Activated CD4-positive, alpha-beta T cell treated with anti-CD3 and anti-CD28 coated beads for 36 hours (primary cell): ENCODE measurements around the gene SMARCE1. TPM values are rescaled to one million over a fixed set of nuclear protein-coding genes. Genes with fewer than 3 reads are reported as not detected.

Experiments used
- ATAC-seq: fragments of 200-7000 bp; cut with Tn5 transposase; one replicate; pipeline ENCODE4 v1.10.0; 2021; ENCODE audit warnings: mild to moderate bottlenecking, moderate library complexity
- CTCF ChIA-PET: fragments of 350-600 bp; sonication (Branson Sonifier 250); formaldehyde crosslinking; loops from one replicate; lab custom pipeline; 2021; ENCODE audit warnings: antibody characterized with exemption; lab: Charles Lee
- POLR2A ChIA-PET: fragments of 350-600 bp; sonication (Branson Sonifier 250); formaldehyde crosslinking; loops from one replicate; lab custom pipeline; 2021; ENCODE audit warnings: antibody characterized with exemption, inconsistent platforms; lab: Charles Lee
- DNase-seq: peaks from one replicate; pipeline ENCODE4 v3.0.0-alpha.2; 2020
- H3K27ac Mint-ChIP-seq: one replicate; pipeline ENCODE4 v1.8.0; 2021; ENCODE audit warnings: mixed read lengths
- H3K27me3 Mint-ChIP-seq: one replicate; pipeline ENCODE4 v1.8.0; 2021; ENCODE audit warnings: mixed read lengths
- H3K36me3 Mint-ChIP-seq: one replicate; pipeline ENCODE4 v1.8.0; 2021; ENCODE audit warnings: low read depth, mixed read lengths
- H3K4me1 Mint-ChIP-seq: one replicate; pipeline ENCODE4 v1.8.0; 2021; ENCODE audit warnings: mixed read lengths
- H3K4me3 Mint-ChIP-seq: one replicate; pipeline ENCODE4 v1.8.0; 2021; ENCODE audit warnings: mild to moderate bottlenecking, moderate library complexity, mixed read lengths
- H3K9me3 Mint-ChIP-seq: one replicate; pipeline ENCODE4 v1.8.0; 2021; ENCODE audit warnings: low read depth, mixed read lengths
- intact Hi-C, 2 experiments: fragments of 100-400 bp; cut with DNase I in 1 of 2; cut with micrococcal nuclease in 1 of 2; formaldehyde crosslinking; loops; one replicate each; pipeline versions ENCODE4 v1.14.2 to v1.15.1; 2022 to 2024; cut with DNase I, micrococcal nuclease
- total RNA-seq, 2 experiments: library from RNA; stranded (reverse); gene quantifications; one replicate each; pipeline ENCODE4 v1.2.3, GENCODE V29; 2021

Gene SMARCE1
- total RNA-seq, 2 experiments from 2014 or later, result 99.7 to 122 TPM

DNA sequence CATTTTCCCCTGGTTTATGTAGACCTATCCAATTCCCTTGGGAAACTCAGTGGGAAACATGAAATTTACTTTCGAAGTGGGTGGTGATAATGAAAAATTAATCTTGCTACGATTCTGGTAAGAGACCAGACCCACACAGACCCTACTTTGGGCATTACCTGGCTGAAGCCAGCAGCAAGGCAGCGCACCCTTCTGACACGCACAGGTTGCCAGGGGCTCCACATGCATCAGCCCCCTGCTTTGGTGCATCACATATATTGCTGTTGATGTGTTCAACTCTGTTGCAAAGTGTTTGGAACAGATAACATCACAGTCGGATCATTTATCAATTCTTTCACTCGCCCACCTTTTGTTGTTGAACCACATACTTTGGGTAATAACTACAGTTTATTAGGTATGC lies 26.6 kb downstream of the SMARCE1 start:
- no peak for DNase-seq
- H3K9me3 Mint-ChIP-seq, result no peaks in the 10 kb centered on the region
- ChIA-PET POLR2A (interaction anchor here (0.6 to 2.6 kb wide), 4 partner anchors 11 to 158 kb away, joined by 6 to 11 read pairs (median 8); no protein-coding TSS in a partner anchor), CTCF (interaction anchor here (0.7 to 14.5 kb wide), 10 partner anchors 8 to 181 kb away, joined by 3 to 149 read pairs (median 4); partner anchors contain the start of gene CCR7)
- H3K4me1 Mint-ChIP-seq, result peaks cover 71% of the 10 kb centered on the region
- no peak for ATAC-seq
- H3K27ac Mint-ChIP-seq, result no peak overlapping the region
- no peaks in the 10 kb centered on the region for H3K36me3 Mint-ChIP-seq
- intact Hi-C loops, result loop anchor here (2.0 to 5.0 kb wide), 6 partner anchors 28 to 926 kb away; partner anchors contain the start of genes GJD3 (in 1 of the 2) and IGFBP4 (in 1 of the 2)
- H3K4me3 Mint-ChIP-seq, result no peak overlapping the region
- H3K27me3 Mint-ChIP-seq, result no peaks in the 10 kb centered on the region

DNA sequence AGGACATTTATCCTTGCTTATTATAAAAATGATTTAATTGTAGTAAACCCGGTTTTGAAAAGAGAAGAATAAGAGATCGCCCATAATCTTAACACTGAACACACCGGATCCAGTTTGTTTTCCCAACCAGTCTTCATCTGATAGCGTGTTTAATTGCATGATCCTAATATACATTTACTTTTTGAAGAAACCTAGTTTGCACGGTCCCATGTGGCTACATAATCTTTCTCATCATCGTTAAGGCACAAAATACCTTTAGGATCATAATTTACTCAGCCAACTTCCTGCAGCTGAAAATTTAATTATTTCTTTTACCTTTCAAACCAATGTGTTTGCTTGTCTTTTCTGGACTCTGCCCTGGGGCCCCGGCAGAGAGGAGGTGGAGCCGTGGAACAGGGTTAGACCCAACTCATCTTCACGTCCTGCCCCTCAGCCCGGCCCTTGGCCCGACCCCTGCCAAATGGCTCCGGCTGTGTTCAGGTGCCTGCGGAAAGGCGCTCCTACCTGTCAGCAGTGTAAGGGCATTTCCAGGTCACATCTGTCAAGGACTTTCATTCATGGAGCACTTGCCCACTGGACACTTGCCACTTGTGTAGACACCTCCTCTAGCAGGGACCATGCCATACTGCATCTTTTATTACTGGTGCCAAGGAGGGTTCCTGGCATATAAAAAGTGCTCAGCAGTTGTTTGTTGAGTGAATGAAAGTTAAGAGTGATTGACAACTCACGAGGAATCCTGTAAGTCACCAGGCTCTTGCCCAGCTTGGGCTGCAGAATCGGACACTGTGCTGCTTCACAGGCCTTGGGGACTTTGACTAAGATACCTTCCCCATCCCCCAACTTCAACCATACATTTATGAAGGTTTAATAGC lies 28.6 kb downstream of the SMARCE1 start:
- H3K4me1 Mint-ChIP-seq, result peaks cover 71% of the 10 kb centered on the region
- no peaks in the 10 kb centered on the region for H3K36me3 Mint-ChIP-seq
- H3K9me3 Mint-ChIP-seq, result no peaks in the 10 kb centered on the region
- peak overlapping the region; percentile 79 for H3K27ac Mint-ChIP-seq
- no peak for ATAC-seq
- intact Hi-C loops, result loop anchor here in 1 of 2 experiments (10.0 kb wide), 1 partner anchor 786 kb away; no protein-coding TSS in a partner anchor
- CTCF ChIA-PET, result interaction anchor here (0.6 to 14.5 kb wide), 18 partner anchors 10 to 602 kb away, joined by 3 to 149 read pairs (median 4); partner anchors contain the start of gene CCR7
- POLR2A ChIA-PET, result interaction anchor here (0.6 to 2.6 kb wide), 6 partner anchors 9 to 58 kb away, joined by 3 to 11 read pairs (median 4); no protein-coding TSS in a partner anchor
- DNase-seq, result no peak
- H3K27me3 Mint-ChIP-seq, result no peaks in the 10 kb centered on the region
- H3K4me3 Mint-ChIP-seq, result peak overlapping the region; percentile 67

DNA sequence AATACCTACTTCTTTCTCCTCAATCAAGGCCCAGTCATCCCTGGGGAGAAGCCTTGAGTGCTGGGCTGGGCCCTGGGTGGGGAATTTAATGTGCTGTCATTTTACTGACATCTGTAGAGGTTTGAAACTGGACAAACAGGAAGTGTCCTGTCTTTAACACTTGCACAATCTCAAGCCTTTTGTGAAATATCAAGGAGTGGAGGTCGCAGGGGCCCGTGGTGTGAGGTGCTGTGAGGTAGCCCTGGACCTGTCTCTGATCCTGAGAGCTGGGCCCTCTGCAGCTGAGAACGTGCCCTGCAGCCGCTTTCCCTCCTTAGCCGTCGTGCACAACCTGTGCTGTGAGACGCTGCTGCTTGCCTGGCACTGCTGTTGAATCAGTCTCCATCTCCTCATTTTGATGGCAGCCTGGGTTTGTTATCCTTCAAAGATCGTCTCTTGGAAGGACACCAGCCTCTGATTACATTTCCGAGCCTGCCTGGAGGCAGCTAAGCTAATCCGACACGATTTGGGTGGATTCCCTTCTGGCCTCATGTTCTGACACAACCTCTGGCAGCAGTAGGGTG lies 29.9 kb downstream of the SMARCE1 start:
- H3K27me3 Mint-ChIP-seq, result no peaks in the 10 kb centered on the region
- no peaks in the 10 kb centered on the region for H3K9me3 Mint-ChIP-seq
- H3K4me3 Mint-ChIP-seq, result no peak overlapping the region
- no peak for DNase-seq
- H3K36me3 Mint-ChIP-seq, result no peaks in the 10 kb centered on the region
- peak overlapping the region; percentile 40 for H3K27ac Mint-ChIP-seq
- POLR2A ChIA-PET, result no interaction called here
- intact Hi-C loops, result loop anchor here in 1 of 2 experiments (10.0 kb wide), 1 partner anchor 787 kb away; no protein-coding TSS in a partner anchor
- ATAC-seq, result no peak
- CTCF ChIA-PET, result interaction anchor here (0.7 to 14.5 kb wide), 5 partner anchors 20 to 96 kb away, joined by 3 to 149 read pairs (median 3); partner anchors contain the start of genes CCR7 and SMARCE1
- peaks cover 74% of the 10 kb centered on the region for H3K4me1 Mint-ChIP-seq

DNA sequence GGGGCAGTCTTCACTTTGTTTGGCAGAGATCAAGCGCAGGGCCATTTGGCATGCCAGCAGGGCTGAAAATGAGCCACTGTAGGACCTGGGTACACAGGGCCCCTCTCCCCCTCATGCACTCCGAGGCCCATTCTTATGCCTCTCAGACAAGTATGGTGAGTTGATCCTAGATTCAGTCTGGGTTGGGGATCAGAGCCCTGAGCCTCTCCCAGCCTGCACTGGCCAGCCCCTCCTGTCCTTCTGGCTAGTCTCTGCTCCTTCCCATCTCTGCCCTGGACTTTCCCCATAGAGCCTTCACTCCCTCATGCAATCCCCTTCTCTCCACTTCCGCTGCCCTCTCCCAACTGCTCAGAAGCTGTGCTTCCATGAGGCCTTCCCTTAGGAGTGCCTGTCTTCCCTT lies 31.0 kb downstream of the SMARCE1 start:
- DNase-seq (no peak), ATAC-seq (no peak)
- POLR2A ChIA-PET, result interaction anchor here (0.7 to 4.5 kb wide), 2 partner anchors 13 to 79 kb away, joined by 3 to 40 read pairs; no protein-coding TSS in a partner anchor
- H3K4me1 Mint-ChIP-seq, result peaks cover 73% of the 10 kb centered on the region
- H3K4me3 Mint-ChIP-seq, result no peak overlapping the region
- intact Hi-C loops, result loop anchor here in 1 of 2 experiments (10.0 kb wide), 1 partner anchor 788 kb away; no protein-coding TSS in a partner anchor
- CTCF ChIA-PET, result interaction anchor here (0.6 to 14.5 kb wide), 4 partner anchors 16 to 55 kb away, joined by 3 to 149 read pairs (median 4); partner anchors contain the start of gene CCR7
- H3K36me3 Mint-ChIP-seq, result no peaks in the 10 kb centered on the region
- no peaks in the 10 kb centered on the region for H3K9me3 Mint-ChIP-seq
- H3K27ac Mint-ChIP-seq, result peak overlapping the region; percentile 17
- no peaks in the 10 kb centered on the region for H3K27me3 Mint-ChIP-seq

DNA sequence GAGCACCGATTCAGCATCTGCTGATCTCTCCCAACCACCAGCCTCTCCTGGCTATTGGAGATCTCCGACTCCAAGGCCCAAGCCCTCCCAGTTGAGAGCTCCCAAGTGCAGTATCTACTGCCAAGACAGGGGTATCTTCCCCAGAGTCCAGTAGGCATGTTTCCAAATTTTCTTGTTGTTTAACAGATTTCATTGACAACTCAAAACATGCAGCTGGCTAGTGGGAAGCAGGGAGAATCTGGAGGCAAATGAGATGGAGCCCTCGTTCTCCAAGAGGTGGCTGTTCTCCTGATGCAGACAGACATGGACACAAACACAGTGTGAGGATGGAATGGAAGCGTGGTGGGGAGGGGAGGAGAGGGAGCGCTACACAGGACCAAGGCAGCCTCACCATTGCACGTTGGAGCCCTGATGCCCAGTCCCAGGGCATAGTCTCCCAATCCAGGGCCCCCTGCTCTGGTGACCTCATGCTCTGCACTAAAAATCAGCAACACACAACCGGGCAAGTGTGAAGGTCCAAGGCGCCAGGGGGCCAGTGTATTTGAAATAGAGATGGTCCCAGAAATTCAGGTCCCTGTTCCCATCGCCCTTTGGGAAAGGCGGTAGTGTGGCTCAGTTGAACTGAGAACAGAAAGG lies 31.7 kb downstream of the SMARCE1 start:
- Mint-ChIP-seq H3K4me3 (no peak overlapping the region), H3K27me3 (no peaks in the 10 kb centered on the region), H3K9me3 (no peaks in the 10 kb centered on the region), H3K27ac (peak overlapping the region; percentile 60), H3K4me1 (peaks cover 76% of the 10 kb centered on the region), H3K36me3 (no peaks in the 10 kb centered on the region)
- POLR2A ChIA-PET, result interaction anchor here (0.7 to 6.7 kb wide), 7 partner anchors 12 to 143 kb away, joined by 3 to 170 read pairs (median 8); partner anchors contain the start of gene CCR7
- CTCF ChIA-PET, result interaction anchor here (0.6 to 14.5 kb wide), 20 partner anchors 9 to 1050 kb away, joined by 3 to 149 read pairs (median 4); partner anchors contain the start of gene CCR7
- ATAC-seq (no peak), DNase-seq (no peak)
- intact Hi-C loops, result loop anchor here (1.0 to 10.0 kb wide), 3 partner anchors 17 to 789 kb away; no protein-coding TSS in a partner anchor

DNA sequence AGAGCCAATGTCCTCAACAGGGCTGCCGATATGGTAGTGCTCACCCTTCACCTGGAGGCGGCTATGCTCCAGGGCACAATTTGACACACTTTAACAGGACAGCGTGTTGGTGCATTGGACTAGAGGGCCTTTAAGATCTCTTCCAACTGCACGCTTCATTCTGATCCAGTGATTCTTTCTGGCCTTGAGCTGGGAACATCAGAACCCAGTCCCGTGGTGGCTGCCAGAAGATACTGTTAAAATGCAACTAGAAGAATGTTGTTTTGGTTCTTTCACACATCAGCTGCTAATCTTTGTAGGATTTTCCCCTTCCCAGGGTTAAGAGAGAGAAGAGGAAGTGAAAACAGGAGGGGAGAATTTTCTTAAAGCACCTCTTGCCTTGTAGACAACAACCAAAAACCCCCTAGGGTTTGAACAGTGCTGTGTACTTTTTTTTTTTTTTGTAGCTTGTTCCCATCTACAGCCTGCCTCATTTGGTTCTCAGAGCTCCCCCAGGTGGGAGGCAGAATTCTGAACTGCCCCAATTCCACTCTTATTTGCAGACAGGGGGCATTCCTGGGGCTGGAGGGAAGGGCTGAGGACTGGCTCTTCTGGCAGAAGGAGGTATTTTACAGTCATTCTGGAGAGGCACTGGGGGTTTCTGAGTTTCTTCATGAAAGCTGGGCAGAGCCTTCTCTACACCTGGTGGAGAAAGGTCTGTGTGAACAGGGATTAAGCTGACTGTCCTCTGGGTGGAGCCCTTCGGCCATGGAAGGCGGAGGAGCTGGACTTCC lies 32.4 kb downstream of the SMARCE1 start:
- Mint-ChIP-seq H3K4me1 (peaks cover 77% of the 10 kb centered on the region), H3K27ac (peak overlapping the region; percentile 91), H3K36me3 (no peaks in the 10 kb centered on the region), H3K9me3 (no peaks in the 10 kb centered on the region), H3K27me3 (no peaks in the 10 kb centered on the region), H3K4me3 (peak overlapping the region; percentile 54)
- peak; percentile 35 for ATAC-seq
- CTCF ChIA-PET, result interaction anchor here (0.6 to 14.5 kb wide), 25 partner anchors 9 to 1348 kb away, joined by 3 to 149 read pairs (median 4); partner anchors contain the start of genes CCR7 and SMARCE1
- POLR2A ChIA-PET, result interaction anchor here (0.5 to 6.7 kb wide), 13 partner anchors 12 to 1034 kb away, joined by 3 to 170 read pairs (median 5); partner anchors contain the start of genes CCR7 and SMARCE1
- intact Hi-C loops, result loop anchor here (1.0 to 10.0 kb wide), 3 partner anchors 16 to 790 kb away; no protein-coding TSS in a partner anchor
- DNase-seq, result peak; percentile 64

DNA sequence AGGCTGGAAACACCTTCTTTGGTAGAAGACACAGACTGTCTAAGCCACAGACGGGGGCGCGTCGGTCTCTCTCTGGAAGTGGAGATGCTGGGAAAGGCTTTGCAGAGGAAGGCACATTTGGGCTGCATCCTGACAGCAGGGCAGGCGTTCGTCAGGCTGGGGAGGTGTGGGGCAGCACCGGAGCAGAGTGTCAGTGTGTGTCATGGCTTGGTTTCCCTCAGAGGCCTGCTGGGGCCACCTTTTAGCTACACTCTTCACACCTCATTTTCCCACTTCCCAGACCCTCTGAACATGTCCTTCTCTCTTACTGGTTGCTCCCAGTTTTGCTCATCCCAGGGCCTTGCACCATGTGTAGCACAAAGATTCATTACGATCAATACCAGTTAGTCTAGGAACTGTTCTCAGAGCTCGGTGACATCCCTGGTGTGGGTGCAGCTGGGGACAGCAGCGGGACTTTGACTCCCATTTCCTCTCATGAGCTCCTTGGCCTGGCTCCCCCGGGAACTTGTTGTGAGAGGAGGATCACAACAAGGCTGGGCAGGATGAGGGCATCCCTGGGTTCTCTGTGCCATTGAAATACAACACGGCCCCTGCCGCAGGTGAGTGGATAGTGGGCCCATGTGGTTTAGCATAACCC lies 33.1 kb downstream of the SMARCE1 start:
- Mint-ChIP-seq H3K27me3 (no peaks in the 10 kb centered on the region), H3K4me1 (peaks cover 77% of the 10 kb centered on the region), H3K36me3 (no peaks in the 10 kb centered on the region), H3K9me3 (no peaks in the 10 kb centered on the region), H3K27ac (peak overlapping the region; percentile 91), H3K4me3 (peak overlapping the region; percentile 54)
- ChIA-PET CTCF (interaction anchor here (0.6 to 14.5 kb wide), 22 partner anchors 11 to 1051 kb away, joined by 3 to 149 read pairs (median 4); partner anchors contain the start of genes CCR7 and SMARCE1), POLR2A (interaction anchor here (0.5 to 6.7 kb wide), 10 partner anchors 11 to 1035 kb away, joined by 3 to 170 read pairs (median 6); partner anchors contain the start of genes CCR7 and SMARCE1)
- ATAC-seq (peak; percentile 27), DNase-seq (peak; percentile 67)
- intact Hi-C loops, result loop anchor here (1.0 to 10.0 kb wide), 4 partner anchors 15 to 1063 kb away; no protein-coding TSS in a partner anchor

DNA sequence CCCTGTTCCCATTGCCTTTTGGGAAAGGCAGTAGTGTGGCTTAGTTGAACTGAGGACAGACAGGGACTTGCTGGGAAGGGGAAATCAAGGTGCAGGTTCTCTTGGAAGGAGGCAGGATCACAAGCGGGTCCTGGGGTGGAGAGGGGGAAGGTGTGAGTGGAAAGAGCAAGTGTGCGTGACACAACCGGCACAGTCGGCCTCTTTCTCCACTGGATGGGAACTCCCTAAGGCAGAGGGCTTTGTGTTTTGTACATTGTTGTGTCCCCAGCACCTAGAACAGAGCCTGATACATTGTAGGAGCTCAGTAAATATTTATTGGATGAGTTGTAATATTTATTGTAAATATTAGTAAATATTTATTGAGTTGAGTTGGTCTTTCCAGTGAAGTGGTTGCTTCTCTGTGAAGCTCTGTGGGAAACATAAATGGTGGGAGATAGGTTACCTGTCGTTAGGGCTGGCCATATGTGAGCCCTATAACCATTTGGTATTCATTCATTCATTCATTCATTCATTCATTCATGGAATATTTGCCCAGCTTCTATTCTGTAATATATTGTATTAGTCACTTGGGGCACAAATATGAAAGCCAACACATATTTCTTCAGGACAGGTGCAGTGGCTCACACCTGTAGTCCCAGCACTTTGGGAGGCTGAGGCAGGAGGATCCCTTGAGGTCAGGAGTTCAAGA lies 34.0 kb downstream of the SMARCE1 start:
- H3K9me3 Mint-ChIP-seq, result no peaks in the 10 kb centered on the region

More for the DNA sequence above, 34.0 kb downstream of the SMARCE1 start:
- ChIA-PET CTCF (interaction anchor here (0.8 to 14.5 kb wide), 5 partner anchors 10 to 52 kb away, joined by 3 to 149 read pairs (median 14); partner anchors contain the start of genes CCR7 and SMARCE1), POLR2A (interaction anchor here (0.8 to 6.7 kb wide), 3 partner anchors 10 to 78 kb away, joined by 4 to 170 read pairs (median 40); partner anchors contain the start of gene CCR7)
- DNase-seq (no peak), ATAC-seq (no peak)
- Mint-ChIP-seq H3K27ac (peak overlapping the region; percentile 82), H3K27me3 (no peaks in the 10 kb centered on the region), H3K4me3 (peak overlapping the region; percentile 54), H3K36me3 (no peaks in the 10 kb centered on the region), H3K4me1 (peaks cover 80% of the 10 kb centered on the region)
- intact Hi-C loops, result loop anchor here in 1 of 2 experiments (5.0 to 10.0 kb wide), 2 partner anchors 791 to 1064 kb away; no protein-coding TSS in a partner anchor
